NCI-H1092 (cell line): ENCODE data around the gene SRPRA.
"Not testable (repeated sequence)": the region's sequence is repeated elsewhere in the genome, so short reads cannot be mapped to it uniquely, and the experiment has no call there.

Experiments
- DNase-seq: peaks from one replicate; lab custom pipeline; 2025; lab: John Stamatoyannopoulos, UW

Gene SRPRA

GRCh38 chr11:126282736-126283591, 14.3 kb upstream of the SRPRA start, which contains the start of gene TIRAP:
Gene TIRAP (plus strand): TSS chr11:126283093. CDS start chr11:126290895, 7,802 bp downstream.
- DNase-seq: peak; percentile 42

- DNase-seq: peak; percentile 39
These were observed 13.7 kb upstream of the SRPRA start for GRCh38 chr11:126282361-126282735.

- no peak for DNase-seq
These were observed 13.0 kb upstream of the SRPRA start for GRCh38 chr11:126281666-126282175.

GRCh38 chr11:126281245-126281644, 12.6 kb upstream of the SRPRA start:
- DNase-seq: no peak

GRCh38 chr11:126280595-126280994, 11.9 kb upstream of the SRPRA start:
- DNase-seq: no peak

GRCh38 chr11:126279191-126279590, 10.5 kb upstream of the SRPRA start:
- DNase-seq: no peak

- DNase-seq: no peak
These were observed 9.1 kb upstream of the SRPRA start for GRCh38 chr11:126277780-126278179.

- no peak for DNase-seq
These were observed 8.6 kb upstream of the SRPRA start for GRCh38 chr11:126277322-126277721.

- no peak for DNase-seq
These were observed 361 bp downstream of the SRPRA start for GRCh38 chr11:126268361-126268707.

GRCh38 chr11:126267650-126268049, 1.0 kb downstream of the SRPRA start:
- DNase-seq: no peak

- DNase-seq: no peak
These were observed 2.9 kb downstream of the SRPRA start for GRCh38 chr11:126265811-126266210.

GRCh38 chr11:126263489-126263888, 5.2 kb downstream of the SRPRA start:
- no peak for DNase-seq

- DNase-seq: no peak
These were observed 6.5 kb downstream of the SRPRA start for GRCh38 chr11:126262216-126262615.

- DNase-seq: no peak
These were observed 10.9 kb downstream of the SRPRA start for GRCh38 chr11:126257764-126258163.

- no peak for DNase-seq
These were observed 11.6 kb downstream of the SRPRA start for GRCh38 chr11:126257144-126257543.

- DNase-seq: no peak
These were observed 12.5 kb downstream of the SRPRA start for GRCh38 chr11:126256216-126256615.

- DNase-seq: not testable (repeated sequence)
These were observed 13.2 kb downstream of the SRPRA start for GRCh38 chr11:126255507-126255906.

- DNase-seq: no peak
These were observed 13.9 kb downstream of the SRPRA start for GRCh38 chr11:126254819-126255218.

GRCh38 chr11:126253265-126253664, 15.4 kb downstream of the SRPRA start:
- no peak for DNase-seq

- DNase-seq: no peak
These were observed 22.1 kb downstream of the SRPRA start for GRCh38 chr11:126246636-126247035.

GRCh38 chr11:126233391-126233790, 35.3 kb downstream of the SRPRA start:
- no peak for DNase-seq

- DNase-seq: no peak
These were observed 36.0 kb downstream of the SRPRA start for GRCh38 chr11:126232683-126233082.

- DNase-seq: no peak
These were observed 36.8 kb downstream of the SRPRA start for GRCh38 chr11:126231725-126232459.
